Suppressor macrophage treated with lipopolysaccharide for 1 hour (primary cell): ENCODE measurements around the gene CCDC191.

Experiments used
- DNase-seq, 3 donors: peaks; one replicate each; pipeline ENCODE4 v3.0.0-alpha.2; 2020 to 2022

CCDC191 gene

GRCh38 chr3:114058646-114059045, 2.3 kb upstream of the CCDC191 start:
- DNase-seq, result no peak

- DNase-seq, result no peak
Measured at GRCh38 chr3:114057011-114057347, 653 bp upstream of the CCDC191 start.

DNA sequence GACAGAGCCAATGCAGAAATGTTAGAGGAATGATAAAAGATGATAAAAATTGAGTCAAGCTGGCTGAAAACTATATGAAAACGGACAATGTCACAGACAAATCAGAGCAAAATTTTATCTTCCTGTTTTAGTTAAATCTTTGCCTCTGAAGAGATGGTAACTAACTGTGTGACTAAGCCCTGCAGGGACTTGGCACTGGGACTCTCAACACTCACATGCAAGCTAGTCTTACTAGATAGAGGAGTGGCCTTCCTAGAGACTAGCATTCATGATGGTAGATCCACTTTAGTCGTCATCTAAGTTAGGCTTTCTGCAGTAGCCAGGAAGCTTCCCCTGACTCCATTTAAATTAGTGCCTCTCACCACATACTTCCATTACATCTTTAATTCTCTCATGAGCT, 4.1 kb downstream of the CCDC191 start:
- no peak for DNase-seq

DNA sequence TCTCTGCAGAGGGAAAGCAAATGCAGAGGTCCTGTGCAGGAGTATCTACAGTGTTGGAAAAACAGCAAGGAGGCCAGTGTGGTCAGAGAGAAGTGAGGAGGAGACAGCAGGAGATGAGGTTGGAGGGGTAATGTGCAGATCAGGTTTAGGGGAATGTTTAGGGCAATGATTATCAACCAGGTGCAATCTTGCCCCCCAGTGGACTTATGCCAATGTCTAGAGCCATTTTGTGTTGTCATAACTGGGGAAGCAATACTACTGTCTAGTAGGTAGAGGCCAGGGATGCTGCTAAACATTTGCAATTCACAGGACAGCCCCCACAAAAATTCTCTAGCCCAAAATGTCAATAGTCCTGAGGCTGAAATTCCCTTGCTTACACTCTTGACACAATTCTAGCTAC, 13.1 kb downstream of the CCDC191 start:
- DNase-seq, result no peak

GRCh38 chr3:114035896-114036295, 20.4 kb downstream of the CCDC191 start:
- no peak for DNase-seq

- DNase-seq, result no peak
Measured at GRCh38 chr3:114034787-114035545, 21.4 kb downstream of the CCDC191 start.

- no peak for DNase-seq
Measured at GRCh38 chr3:114034211-114034610, 22.1 kb downstream of the CCDC191 start.

- DNase-seq, result no peak
Measured at GRCh38 chr3:114033721-114034120, 22.6 kb downstream of the CCDC191 start.

DNA sequence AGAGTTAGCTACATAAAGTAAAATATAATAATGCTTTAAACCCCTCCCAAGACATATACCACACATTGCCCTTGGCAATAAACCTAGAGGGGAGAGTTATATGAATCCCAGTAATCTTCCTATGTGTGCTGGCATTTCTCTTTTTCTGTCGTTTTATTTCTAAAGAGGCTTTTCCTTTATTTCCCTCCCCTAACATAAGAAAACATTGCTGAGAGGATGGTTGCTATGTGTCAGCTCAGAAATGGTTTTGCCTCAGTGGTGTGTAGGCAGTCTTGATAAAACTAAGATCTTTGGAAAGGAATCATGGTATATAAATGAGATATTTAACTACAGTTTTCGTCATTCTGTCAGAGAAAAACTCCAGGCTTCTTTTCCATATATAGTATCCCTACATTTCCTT, 30.0 kb downstream of the CCDC191 start:
- DNase-seq, result no peak

GRCh38 chr3:114025451-114025850, 30.9 kb downstream of the CCDC191 start:
- DNase-seq, result no peak

- DNase-seq, result no peak
Measured at GRCh38 chr3:114022145-114022802, 34.1 kb downstream of the CCDC191 start.

DNA sequence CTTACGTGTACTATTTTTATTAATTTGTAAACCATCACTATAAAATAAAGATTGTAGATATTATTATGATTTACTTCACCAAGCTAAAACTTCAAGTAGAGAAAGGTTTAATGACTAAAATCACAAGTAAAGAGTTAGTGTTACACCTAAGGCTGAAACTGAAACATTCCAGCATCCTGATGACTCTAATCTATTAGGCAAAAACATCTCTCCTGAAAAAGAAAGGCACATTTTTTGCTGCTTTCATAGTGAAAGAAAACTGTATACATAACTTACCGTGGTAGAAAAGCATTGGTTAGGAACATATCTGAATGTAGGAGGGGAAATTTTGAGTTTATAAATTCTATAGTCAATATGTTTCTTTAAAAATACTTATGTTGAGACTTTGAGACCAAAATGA, 35.4 kb downstream of the CCDC191 start:
- no peak for DNase-seq

DNA sequence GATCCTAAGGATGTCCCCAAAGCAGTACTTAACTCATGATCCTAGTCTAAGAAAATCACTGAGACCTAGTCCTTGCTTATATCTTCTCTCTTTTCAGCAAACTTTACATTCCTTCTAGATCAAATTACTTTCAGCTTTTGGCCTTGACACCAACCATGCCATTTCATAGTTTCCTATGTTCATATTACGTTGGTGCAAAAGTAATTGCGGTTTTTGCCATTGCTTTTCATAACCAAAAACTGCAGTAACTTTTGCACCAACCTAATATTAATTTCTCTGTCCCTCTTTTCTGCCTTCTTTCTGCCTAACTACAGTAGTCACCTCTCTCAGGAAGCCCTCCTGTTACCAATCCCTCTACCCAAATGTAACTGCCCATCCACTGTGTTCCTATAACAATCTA, 36.8 kb downstream of the CCDC191 start:
- DNase-seq, result no peak

DNA sequence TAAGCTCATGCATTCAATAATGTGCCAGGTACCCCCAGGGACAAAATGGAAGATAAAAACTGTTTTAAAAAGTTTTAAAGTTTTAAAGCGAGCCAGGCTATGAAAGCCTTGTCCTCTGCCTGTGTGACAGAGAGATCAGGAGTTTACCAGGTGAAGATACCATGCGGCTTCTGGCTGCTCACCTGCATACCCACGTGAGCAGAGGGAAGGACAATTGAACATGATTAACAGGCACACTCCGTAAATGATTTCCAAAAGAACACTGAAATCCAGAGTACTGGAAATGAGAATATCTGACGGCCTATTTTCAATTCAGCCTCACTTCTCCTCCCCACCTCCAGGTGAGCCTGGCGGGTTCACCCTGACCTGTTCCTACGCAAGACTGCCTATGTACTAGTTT, 42.1 kb downstream of the CCDC191 start:
- DNase-seq, result no peak

DNA sequence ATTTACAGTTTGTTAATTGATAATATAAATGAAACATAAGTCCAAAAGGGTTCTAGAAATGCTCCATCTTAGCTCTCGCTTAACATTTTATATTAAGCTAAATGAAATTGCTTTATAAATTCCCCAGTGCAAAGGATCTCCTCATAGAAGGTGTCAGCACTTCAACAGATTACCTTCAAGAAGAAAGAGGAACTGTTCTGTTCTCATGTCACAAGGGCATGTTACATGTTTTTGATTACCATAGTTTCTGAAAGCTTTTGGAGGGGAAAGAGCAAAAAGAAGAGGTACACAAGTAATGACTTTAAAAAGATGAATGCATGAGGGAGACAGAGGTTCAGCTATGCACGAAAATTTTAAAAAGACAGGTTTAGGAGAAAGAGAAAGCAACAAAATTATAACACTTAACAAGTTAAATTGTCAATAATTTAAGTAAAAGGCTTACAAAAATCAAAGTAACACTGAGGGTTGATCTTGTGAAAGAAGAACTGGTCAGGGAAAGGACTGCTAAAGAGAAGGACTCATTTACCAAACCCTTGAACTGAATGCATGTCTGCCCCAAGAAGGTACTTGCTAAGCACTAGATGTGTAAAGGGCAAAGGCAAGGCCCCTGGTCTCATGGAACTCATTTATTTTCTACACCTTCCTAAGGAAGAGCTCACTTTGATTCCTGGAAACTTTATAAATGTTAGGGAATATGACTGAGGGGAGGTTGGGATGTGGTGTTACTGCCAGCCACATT, 45.1 kb downstream of the CCDC191 start:
- DNase-seq, result no peak

GRCh38 chr3:114005481-114005880, 50.8 kb downstream of the CCDC191 start:
- DNase-seq, result peak in 1 of 3 donors; percentile 8

DNA sequence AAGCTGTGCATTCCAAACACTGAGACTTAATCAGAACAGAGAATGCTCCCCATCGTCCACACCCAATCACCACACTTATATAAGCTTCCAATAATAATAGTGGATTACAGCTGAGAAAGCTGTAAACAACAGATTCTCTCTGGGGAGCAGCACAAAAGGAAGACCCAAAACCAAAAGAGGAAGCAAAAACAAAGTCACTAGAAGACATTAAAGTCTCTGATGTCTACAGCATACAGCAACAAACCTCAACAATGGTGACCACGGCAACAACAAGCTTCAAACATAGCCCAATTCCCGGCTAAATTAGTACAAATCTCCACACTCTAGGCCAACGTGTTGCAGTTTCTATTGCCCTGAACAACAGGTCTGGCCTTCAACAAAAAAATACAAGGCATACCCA, 70.8 kb downstream of the CCDC191 start:
- DNase-seq, result no peak

DNA sequence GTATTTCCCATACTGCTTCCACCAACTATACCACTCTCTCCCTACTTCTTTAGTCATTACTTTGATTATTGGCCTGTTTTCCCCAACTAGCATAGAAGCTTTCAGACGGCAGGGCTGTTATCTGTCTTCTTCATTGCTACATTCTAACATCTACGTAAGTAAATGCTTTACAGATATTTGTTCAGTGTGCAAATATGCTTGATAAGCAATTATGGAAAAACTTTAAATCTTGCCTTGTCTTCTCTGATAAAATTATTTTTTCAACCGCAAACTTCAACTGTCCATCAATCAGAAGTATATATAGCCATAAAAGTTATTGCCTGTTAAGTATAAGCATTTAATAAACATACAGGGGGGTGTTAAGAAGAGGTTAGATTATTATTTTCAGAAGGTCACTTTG, 72.8 kb downstream of the CCDC191 start:
- DNase-seq, result no peak

DNA sequence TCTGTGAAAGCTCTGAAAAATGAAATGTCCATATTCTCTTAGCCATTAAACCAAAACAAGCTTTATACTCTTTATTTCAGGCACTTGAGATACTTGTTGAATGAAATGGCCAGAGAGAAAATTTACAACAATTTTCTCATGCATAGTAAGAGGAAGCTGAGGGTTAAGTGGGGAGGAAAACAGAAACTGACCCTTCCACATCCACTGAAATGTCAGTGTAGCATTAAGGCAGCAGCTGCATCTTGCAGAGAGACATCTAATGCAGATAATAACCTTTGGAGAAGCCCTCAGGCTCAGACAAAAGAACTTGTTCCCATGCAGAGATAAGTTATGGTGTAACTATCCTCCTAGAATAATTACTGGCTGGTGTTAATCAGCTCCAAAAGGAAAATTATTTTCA, 74.5 kb downstream of the CCDC191 start:
- DNase-seq, result no peak

- DNase-seq, result no peak
Measured at GRCh38 chr3:113979916-113980315, 76.4 kb downstream of the CCDC191 start.

- DNase-seq, result no peak
Measured at GRCh38 chr3:113977822-113978221, 78.5 kb downstream of the CCDC191 start.

- DNase-seq, result no peak
Measured at GRCh38 chr3:113968986-113969385, 87.3 kb downstream of the CCDC191 start.

DNA sequence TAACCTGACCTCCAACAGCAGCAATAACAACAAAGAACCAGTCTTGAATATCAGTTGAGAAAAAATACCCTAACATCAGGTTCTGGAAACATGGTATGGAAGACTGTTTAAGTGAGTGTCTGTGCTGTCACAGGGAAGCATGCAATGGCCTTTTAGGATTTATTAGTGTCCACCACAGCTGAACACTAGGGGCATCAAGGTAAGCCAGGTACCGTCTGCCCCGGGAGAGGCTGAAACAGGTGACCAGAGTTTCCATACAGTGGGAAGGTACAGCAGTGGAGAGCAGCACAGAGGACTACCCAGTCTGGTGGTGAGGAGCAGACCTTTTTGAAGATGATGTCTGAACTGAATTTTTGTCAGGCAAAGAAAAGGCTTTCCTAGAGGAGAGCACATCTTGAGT, 90.2 kb downstream of the CCDC191 start:
- no peak for DNase-seq

GRCh38 chr3:113963879-113964278, 92.4 kb downstream of the CCDC191 start:
- DNase-seq, result no peak
